MCF 10A (cell line): ENCODE data around the gene FSCN2. TPM values are rescaled to one million over a fixed set of nuclear protein-coding genes. Genes with fewer than 3 reads are reported as not detected.

ENCODE experiments used
- BruUV-seq: library from RNA; stranded (reverse); fragments of 400-500 nt; replicated peaks from 2 replicates; lab custom pipeline; 2021; lab: Mats Ljungman, UMichigan
- CTCF ChIA-PET: fragments of 300-600 bp; sonication (Branson Sonifier 250); formaldehyde crosslinking; extraction: SDS; loops from one replicate; lab custom pipeline; 2021; ENCODE audit warnings: antibody characterized with exemption, inconsistent platforms; lab: Yijun Ruan, JAX
- POLR2A ChIA-PET: fragments of 300-600, 350-650 bp; sonication (Branson Sonifier 250); formaldehyde crosslinking; extraction: SDS; loops from one replicate; lab custom pipeline; 2020; ENCODE audit warnings: antibody characterized with exemption, inconsistent platforms; lab: Yijun Ruan, JAX
- DNase-seq: peaks from one replicate; pipeline ENCODE4 v3.0.0-alpha.2; 2018; ENCODE audit not compliant: unreplicated experiment
- H3K27ac Mint-ChIP-seq: one replicate; pipeline ENCODE4 v1.8.0; 2022; ENCODE audit warnings: mild to moderate bottlenecking, low read depth, mixed read lengths; ENCODE audit not compliant: unreplicated experiment
- H3K27me3 Mint-ChIP-seq: one replicate; pipeline ENCODE4 v1.8.0; 2022; ENCODE audit warnings: mixed read lengths; ENCODE audit not compliant: insufficient read depth, unreplicated experiment
- H3K36me3 Mint-ChIP-seq: one replicate; pipeline ENCODE4 v1.8.0; 2022; ENCODE audit warnings: mild to moderate bottlenecking, moderate library complexity, mixed read lengths; ENCODE audit not compliant: insufficient read depth, unreplicated experiment
- H3K4me1 Mint-ChIP-seq: one replicate; pipeline ENCODE4 v1.8.0; 2022; ENCODE audit warnings: mixed read lengths; ENCODE audit not compliant: insufficient read depth, unreplicated experiment
- H3K4me3 Mint-ChIP-seq: one replicate; pipeline ENCODE4 v1.8.0; 2022; ENCODE audit warnings: mild to moderate bottlenecking, moderate library complexity, mixed read lengths; ENCODE audit not compliant: unreplicated experiment
- H3K9me3 Mint-ChIP-seq: one replicate; pipeline ENCODE4 v1.8.0; 2022; ENCODE audit warnings: mixed read lengths; ENCODE audit not compliant: unreplicated experiment
- intact Hi-C: fragments of 100-400 bp; cut with micrococcal nuclease; formaldehyde crosslinking; loops from 2 replicates; pipeline ENCODE4 v1.14.1; 2022
- total RNA-seq: library from RNA; stranded (reverse); gene quantifications from 2 replicates; pipeline ENCODE4 v1.2.3, GENCODE V29; 2022
- TF ChIP-seq, protein P1 (sequence below): fragments of 200-600 bp; IDR thresholded peaks from one replicate; pipeline ENCODE4 v1.8.0; 2022; ENCODE audit warnings: antibody characterized with exemption, mild to moderate bottlenecking; ENCODE audit not compliant: unreplicated experiment

FSCN2 gene
- total RNA-seq, 1 experiment from 2014 or later: not detected

- no peak overlapping the region for H3K4me3 Mint-ChIP-seq
- H3K27ac Mint-ChIP-seq: no peak overlapping the region
- DNase-seq: no peak
- no peaks in the 10 kb centered on the region for H3K27me3 Mint-ChIP-seq
- TF ChIP-seq, protein P1, sequence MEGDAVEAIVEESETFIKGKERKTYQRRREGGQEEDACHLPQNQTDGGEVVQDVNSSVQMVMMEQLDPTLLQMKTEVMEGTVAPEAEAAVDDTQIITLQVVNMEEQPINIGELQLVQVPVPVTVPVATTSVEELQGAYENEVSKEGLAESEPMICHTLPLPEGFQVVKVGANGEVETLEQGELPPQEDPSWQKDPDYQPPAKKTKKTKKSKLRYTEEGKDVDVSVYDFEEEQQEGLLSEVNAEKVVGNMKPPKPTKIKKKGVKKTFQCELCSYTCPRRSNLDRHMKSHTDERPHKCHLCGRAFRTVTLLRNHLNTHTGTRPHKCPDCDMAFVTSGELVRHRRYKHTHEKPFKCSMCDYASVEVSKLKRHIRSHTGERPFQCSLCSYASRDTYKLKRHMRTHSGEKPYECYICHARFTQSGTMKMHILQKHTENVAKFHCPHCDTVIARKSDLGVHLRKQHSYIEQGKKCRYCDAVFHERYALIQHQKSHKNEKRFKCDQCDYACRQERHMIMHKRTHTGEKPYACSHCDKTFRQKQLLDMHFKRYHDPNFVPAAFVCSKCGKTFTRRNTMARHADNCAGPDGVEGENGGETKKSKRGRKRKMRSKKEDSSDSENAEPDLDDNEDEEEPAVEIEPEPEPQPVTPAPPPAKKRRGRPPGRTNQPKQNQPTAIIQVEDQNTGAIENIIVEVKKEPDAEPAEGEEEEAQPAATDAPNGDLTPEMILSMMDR: no peak
- ChIA-PET POLR2A (interaction anchor here (0.5 kb wide), 1 partner anchor 104 kb away, joined by 4 read pairs; no protein-coding TSS in a partner anchor), CTCF (interaction anchor here (1.9 kb wide), 1 partner anchor 18 kb away, joined by 5 read pairs; no protein-coding TSS in a partner anchor)
- H3K4me1 Mint-ChIP-seq: peaks cover 6% of the 10 kb centered on the region
- no TSS peak for BruUV-seq
- H3K9me3 Mint-ChIP-seq: no peaks in the 10 kb centered on the region
- H3K36me3 Mint-ChIP-seq: peaks cover 8% of the 10 kb centered on the region
- intact Hi-C loops: no loop called here
Observed at GRCh38 chr17:81502471-81503017, 25.6 kb upstream of the FSCN2 start.

- TF ChIP-seq, protein P1: no peak
- Mint-ChIP-seq H3K4me1 (peaks cover 6% of the 10 kb centered on the region), H3K27ac (no peak overlapping the region), H3K9me3 (no peaks in the 10 kb centered on the region), H3K4me3 (no peak overlapping the region), H3K27me3 (no peaks in the 10 kb centered on the region), H3K36me3 (peaks cover 19% of the 10 kb centered on the region)
- CTCF ChIA-PET: interaction anchor here (0.9 kb wide), 1 partner anchor 19 kb away, joined by 4 read pairs; no protein-coding TSS in a partner anchor
- POLR2A ChIA-PET: no interaction called here
- no peak for DNase-seq
- intact Hi-C loops: no loop called here
- BruUV-seq: no TSS peak
Observed at GRCh38 chr17:81503619-81504018, 24.6 kb upstream of the FSCN2 start.

GRCh38 chr17:81508639-81509206, 19.5 kb upstream of the FSCN2 start:
- ChIA-PET POLR2A (interaction anchor here (0.6 to 9.4 kb wide), 13 partner anchors 9 to 269 kb away, joined by 3 to 169 read pairs (median 5); partner anchors contain the start of genes BAHCC1, NDUFAF8 and TEPSIN), CTCF (interaction anchor here (0.6 to 1.2 kb wide), 3 partner anchors 24 to 110 kb away, joined by 3 to 6 read pairs (median 4); no protein-coding TSS in a partner anchor)
- Mint-ChIP-seq H3K4me3 (peak overlapping the region; percentile 92), H3K27me3 (no peaks in the 10 kb centered on the region), H3K9me3 (no peaks in the 10 kb centered on the region), H3K4me1 (peaks cover 25% of the 10 kb centered on the region), H3K27ac (peak overlapping the region; percentile 66), H3K36me3 (peaks cover 61% of the 10 kb centered on the region)
- no TSS peak for BruUV-seq
- intact Hi-C loops: no loop called here
- TF ChIP-seq, protein P1: no peak
- peak; percentile 53 for DNase-seq
